ENCODE results near the gene NLGN1. TPM values are rescaled to one million over a fixed set of nuclear protein-coding genes. Genes with fewer than 3 reads are reported as not detected.

Gene NLGN1
- total RNA-seq, 4 donors from 2014 or later = 21.6 to 50.7 (median 30.4) TPM

DNA sequence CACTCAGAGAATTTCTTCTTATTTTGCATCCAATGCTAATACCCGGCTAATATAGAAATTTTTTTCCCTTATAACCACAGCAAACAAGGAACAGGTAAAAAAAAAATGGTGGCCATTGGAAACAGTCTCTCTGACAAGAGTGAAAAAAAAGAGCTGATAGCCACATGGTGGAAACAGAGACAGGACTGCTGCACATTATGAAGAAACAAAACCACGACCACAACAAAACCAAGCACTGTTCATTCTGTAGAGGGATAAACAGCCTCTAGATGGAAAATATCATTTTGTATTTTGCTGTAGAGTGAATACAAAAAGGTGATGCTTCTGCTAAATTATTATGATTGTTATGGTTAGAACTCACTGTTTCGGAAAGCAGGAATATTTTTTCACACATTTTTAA, 686.2 kb downstream of the NLGN1 start:
- H3K9me3 ChIP-seq = no peaks in the 10 kb centered on the region
- no peaks in the 10 kb centered on the region for H3K27me3 ChIP-seq
- no peak for DNase-seq (ENCODE audit: low spot score in 2 of 2)
- 71 to 78% methylated on average over 3 of the region's 3 CpGs for WGBS, 2 donors
- no peak overlapping the region for H3K4me3 ChIP-seq
- H3K36me3 ChIP-seq = no peaks in the 10 kb centered on the region
- H3K27ac ChIP-seq = no peak overlapping the region
- H3K4me1 ChIP-seq = peaks cover 0 to 6% (median 0%) of the 10 kb centered on the region in 4 donors
- TF ChIP-seq, protein P1, sequence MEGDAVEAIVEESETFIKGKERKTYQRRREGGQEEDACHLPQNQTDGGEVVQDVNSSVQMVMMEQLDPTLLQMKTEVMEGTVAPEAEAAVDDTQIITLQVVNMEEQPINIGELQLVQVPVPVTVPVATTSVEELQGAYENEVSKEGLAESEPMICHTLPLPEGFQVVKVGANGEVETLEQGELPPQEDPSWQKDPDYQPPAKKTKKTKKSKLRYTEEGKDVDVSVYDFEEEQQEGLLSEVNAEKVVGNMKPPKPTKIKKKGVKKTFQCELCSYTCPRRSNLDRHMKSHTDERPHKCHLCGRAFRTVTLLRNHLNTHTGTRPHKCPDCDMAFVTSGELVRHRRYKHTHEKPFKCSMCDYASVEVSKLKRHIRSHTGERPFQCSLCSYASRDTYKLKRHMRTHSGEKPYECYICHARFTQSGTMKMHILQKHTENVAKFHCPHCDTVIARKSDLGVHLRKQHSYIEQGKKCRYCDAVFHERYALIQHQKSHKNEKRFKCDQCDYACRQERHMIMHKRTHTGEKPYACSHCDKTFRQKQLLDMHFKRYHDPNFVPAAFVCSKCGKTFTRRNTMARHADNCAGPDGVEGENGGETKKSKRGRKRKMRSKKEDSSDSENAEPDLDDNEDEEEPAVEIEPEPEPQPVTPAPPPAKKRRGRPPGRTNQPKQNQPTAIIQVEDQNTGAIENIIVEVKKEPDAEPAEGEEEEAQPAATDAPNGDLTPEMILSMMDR (IDR thresholded peaks at IDR 0.05) = no peak
- TF ChIP-seq POLR2A (IDR thresholded peaks at IDR 0.05) (no peak), EP300 (IDR thresholded peaks at IDR 0.05) (no peak)

DNA sequence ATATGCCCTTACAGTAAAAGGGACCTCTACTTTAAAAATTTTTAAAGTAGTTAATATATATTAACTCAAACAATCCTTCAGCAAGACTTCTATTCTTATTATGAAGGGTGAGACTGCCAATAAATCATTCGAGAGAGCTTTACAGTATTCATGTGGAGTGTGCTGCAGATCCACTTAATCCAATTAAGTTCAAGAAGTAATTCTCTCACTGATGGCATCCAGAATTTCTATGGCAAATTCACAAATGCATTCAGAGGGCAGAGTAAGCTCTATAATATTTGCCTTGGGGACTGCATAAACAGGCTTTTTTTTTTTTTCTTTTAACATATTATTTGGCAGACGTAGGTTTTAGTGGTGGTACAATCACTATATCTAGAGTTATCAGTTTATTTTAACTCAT, 692.0 kb downstream of the NLGN1 start:
- whole genome bisulfite sequencing, 2 donors = 53 to 61% methylated on average over 2 of the region's 2 CpGs
- TF ChIP-seq POLR2A (IDR thresholded peaks at IDR 0.05) (no peak), EP300 (IDR thresholded peaks at IDR 0.05) (no peak)
- TF ChIP-seq, protein P1 (IDR thresholded peaks at IDR 0.05) = no peak
- Histone ChIP-seq H3K27me3 (no peaks in the 10 kb centered on the region), H3K4me1 (peaks cover 0 to 4% (median 0%) of the 10 kb centered on the region in 4 donors), H3K4me3 (no peak overlapping the region), H3K27ac (no peak overlapping the region), H3K9me3 (no peaks in the 10 kb centered on the region), H3K36me3 (no peaks in the 10 kb centered on the region)
- no peak for DNase-seq (ENCODE audit: low spot score in 2 of 2)

DNA sequence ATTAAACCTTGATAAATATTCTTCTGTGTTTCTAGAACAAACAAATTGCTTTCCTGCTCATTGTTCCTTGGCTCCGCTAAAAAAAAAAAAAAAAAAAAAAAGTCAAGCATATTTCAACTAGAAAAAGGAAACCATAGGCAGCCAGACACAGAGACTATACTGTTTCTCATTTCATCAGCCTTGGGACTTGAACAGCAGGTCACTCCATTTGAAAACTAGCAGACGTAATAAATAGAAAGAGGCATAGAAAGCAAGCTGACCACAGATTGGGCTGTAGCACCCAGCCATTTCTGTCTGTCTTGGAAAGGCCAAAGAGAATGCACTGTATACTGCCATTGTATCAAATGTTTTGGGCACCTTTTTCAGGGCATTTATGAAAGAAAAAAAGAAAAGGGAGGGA, 697.1 kb downstream of the NLGN1 start:
- Histone ChIP-seq H3K4me1 (peaks cover 0 to 4% (median 0%) of the 10 kb centered on the region in 4 donors), H3K9me3 (no peaks in the 10 kb centered on the region), H3K36me3 (no peaks in the 10 kb centered on the region), H3K27me3 (no peaks in the 10 kb centered on the region), H3K27ac (no peak overlapping the region), H3K4me3 (no peak overlapping the region)
- DNase-seq (ENCODE audit: low spot score in 2 of 2) = no peak
- TF ChIP-seq POLR2A (IDR thresholded peaks at IDR 0.05) (no peak), EP300 (IDR thresholded peaks at IDR 0.05) (no peak)
- TF ChIP-seq, protein P1 (IDR thresholded peaks at IDR 0.05) = no peak
- 43 to 62% methylated on average over 2 of the region's 2 CpGs for WGBS, 2 donors

DNA sequence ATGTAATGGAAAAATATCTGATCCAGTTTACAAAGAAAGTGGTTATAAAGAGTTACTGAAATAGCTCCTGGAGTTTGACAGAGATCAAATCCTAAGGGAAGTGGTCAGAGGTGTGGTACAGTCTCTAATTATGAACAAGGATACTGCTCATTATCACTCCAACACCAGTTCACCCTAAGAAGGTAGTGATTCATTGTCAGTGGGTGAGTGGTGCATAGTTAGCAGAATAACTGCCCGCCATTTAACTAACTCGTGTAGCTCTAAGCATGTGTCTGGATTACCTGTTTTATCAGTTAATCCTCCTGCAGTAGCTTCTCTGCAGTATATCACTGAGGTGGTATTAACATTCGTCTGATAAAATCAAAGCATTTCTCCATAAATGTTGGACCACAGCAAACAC, 700.1 kb downstream of the NLGN1 start:
- H3K36me3 ChIP-seq = no peaks in the 10 kb centered on the region
- TF ChIP-seq POLR2A (IDR thresholded peaks at IDR 0.05) (no peak), EP300 (IDR thresholded peaks at IDR 0.05) (no peak)
- TF ChIP-seq, protein P1 (IDR thresholded peaks at IDR 0.05) = no peak
- H3K9me3 ChIP-seq = no peaks in the 10 kb centered on the region
- H3K4me3 ChIP-seq = no peak overlapping the region
- 84 to 85% methylated on average over 3 of the region's 3 CpGs for WGBS, 2 donors
- H3K4me1 ChIP-seq = no peaks in the 10 kb centered on the region
- DNase-seq (ENCODE audit: low spot score in 2 of 2) = no peak
- no peaks in the 10 kb centered on the region for H3K27me3 ChIP-seq
- no peak overlapping the region for H3K27ac ChIP-seq

DNA sequence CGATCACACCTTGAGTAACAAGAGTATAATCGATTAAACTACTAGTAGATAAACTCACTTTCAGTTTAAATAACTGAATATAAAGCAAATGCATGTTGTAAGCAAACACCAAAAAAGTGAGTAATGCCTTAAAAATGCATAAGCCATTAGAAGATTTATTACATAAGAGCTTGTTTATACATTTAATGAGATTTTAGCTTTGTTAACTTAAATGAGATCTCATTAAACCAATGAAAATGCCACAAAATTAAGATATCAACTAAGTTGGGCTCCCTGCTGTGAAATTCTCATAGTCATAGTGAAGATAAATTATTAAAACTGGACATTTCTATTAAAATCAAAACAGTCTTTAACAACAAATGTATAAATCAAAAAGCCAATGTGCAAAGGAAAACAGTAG, 701.2 kb downstream of the NLGN1 start:
- WGBS, 2 donors = 95 to 100% methylated on average over 2 of the region's 2 CpGs
- no peaks in the 10 kb centered on the region for H3K27me3 ChIP-seq
- no peaks in the 10 kb centered on the region for H3K9me3 ChIP-seq
- TF ChIP-seq EP300 (IDR thresholded peaks at IDR 0.05) = no peak
- TF ChIP-seq POLR2A (IDR thresholded peaks at IDR 0.05) = no peak
- TF ChIP-seq, protein P1 (IDR thresholded peaks at IDR 0.05) = no peak
- no peak overlapping the region for H3K27ac ChIP-seq
- no peaks in the 10 kb centered on the region for H3K4me1 ChIP-seq
- H3K36me3 ChIP-seq = no peaks in the 10 kb centered on the region
- no peak overlapping the region for H3K4me3 ChIP-seq
- DNase-seq (ENCODE audit: low spot score in 2 of 2) = no peak
